ENCODE data around the gene DPP10. TPM values are rescaled to one million over a fixed set of nuclear protein-coding genes. Genes with fewer than 3 reads are reported as not detected.

DPP10 gene
- total RNA-seq, 1 donor from 2014 or later = 6.5 TPM

DNA sequence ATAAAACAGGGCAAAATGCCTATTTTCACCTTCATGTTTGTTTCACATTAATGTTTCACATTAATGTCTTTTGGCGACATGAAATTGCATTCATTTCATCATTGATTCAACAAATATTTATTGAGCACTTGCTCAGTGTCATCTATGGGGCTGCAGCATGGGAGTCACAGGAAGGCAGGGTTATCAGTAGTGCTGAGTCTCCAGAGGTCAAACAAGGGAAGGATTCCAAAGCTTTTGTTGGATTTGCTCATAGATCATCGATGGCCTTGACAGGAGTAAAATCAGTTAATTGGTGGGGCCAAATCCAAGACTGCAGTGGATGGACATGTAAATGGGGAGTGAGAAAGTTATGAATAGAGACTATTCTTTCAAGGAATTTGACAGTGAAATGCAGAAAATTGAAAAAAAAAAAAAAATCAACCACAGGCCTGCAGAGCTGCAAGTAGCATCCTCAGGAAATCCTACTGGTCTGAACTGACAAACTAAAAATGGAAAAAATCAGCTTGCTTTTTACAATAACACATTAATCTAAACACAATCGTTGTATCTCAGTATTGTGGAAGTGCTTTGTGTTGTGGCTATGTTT, 1290.8 kb downstream of the DPP10 start:
- Mint-ChIP-seq H3K36me3 (no peaks in the 10 kb centered on the region), H3K9me3 (no peaks in the 10 kb centered on the region), H3K4me3 (no peak overlapping the region), H3K27ac (no peak overlapping the region), H3K4me1 (no peaks in the 10 kb centered on the region), H3K27me3 (ENCODE audit: insufficient read depth, low read depth) (no peaks in the 10 kb centered on the region)
- H3K27ac ChIP-seq = no peak overlapping the region
- no peaks in the 10 kb centered on the region for H3K4me1 ChIP-seq
- TF ChIP-seq, protein P1, sequence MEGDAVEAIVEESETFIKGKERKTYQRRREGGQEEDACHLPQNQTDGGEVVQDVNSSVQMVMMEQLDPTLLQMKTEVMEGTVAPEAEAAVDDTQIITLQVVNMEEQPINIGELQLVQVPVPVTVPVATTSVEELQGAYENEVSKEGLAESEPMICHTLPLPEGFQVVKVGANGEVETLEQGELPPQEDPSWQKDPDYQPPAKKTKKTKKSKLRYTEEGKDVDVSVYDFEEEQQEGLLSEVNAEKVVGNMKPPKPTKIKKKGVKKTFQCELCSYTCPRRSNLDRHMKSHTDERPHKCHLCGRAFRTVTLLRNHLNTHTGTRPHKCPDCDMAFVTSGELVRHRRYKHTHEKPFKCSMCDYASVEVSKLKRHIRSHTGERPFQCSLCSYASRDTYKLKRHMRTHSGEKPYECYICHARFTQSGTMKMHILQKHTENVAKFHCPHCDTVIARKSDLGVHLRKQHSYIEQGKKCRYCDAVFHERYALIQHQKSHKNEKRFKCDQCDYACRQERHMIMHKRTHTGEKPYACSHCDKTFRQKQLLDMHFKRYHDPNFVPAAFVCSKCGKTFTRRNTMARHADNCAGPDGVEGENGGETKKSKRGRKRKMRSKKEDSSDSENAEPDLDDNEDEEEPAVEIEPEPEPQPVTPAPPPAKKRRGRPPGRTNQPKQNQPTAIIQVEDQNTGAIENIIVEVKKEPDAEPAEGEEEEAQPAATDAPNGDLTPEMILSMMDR (IDR thresholded peaks at IDR 0.05) = no peak
- TF ChIP-seq EZH2phosphoT487 (IDR thresholded peaks at IDR 0.05) = no peak
- TF ChIP-seq EZH2 (IDR thresholded peaks at IDR 0.05) = no peak
- H3K36me3 ChIP-seq = no peaks in the 10 kb centered on the region
- no peak overlapping the region for H3K4me2 ChIP-seq
- no peak overlapping the region for H3K4me3 ChIP-seq
- H3K27me3 ChIP-seq = no peaks in the 10 kb centered on the region
- H2AFZ ChIP-seq (replicated peaks) = no peak overlapping the region
- H3K9ac ChIP-seq = no peak overlapping the region
- H3F3A ChIP-seq (ENCODE audit: low read depth) = no peaks in the 10 kb centered on the region
- H3K9me3 ChIP-seq (ENCODE audit: low read depth) = no peaks in the 10 kb centered on the region
- no peaks in the 10 kb centered on the region for H3K79me2 ChIP-seq (ENCODE audit: low read depth)
- H4K20me1 ChIP-seq (ENCODE audit: low read depth) = no peaks in the 10 kb centered on the region
- DNase-seq (ENCODE audit: low spot score) = no peak

DNA sequence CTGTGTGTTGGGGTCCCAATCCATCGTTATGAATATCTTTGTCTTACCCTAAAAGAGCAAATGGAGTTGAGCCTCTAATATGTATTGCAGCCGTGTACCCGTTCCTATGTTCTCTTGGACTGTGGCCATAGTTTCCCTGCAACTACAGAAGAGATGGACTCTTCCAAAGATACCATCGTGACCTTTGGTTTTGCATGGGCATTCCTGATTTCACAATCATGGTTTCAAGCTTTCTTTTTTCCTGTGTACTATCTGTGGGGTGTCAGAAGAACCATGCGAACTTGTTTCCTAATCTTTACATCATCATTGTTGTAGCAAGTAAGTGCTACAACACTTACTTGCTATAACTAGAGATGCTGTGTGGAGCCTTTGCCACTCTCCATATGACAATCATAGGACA, 1295.7 kb downstream of the DPP10 start:
- DNase-seq (ENCODE audit: low spot score) = no peak
- TF ChIP-seq EZH2 (IDR thresholded peaks at IDR 0.05) = no peak
- TF ChIP-seq, protein P1 (IDR thresholded peaks at IDR 0.05) = no peak
- H3K27ac Mint-ChIP-seq = no peak overlapping the region
- Histone ChIP-seq H3K27me3 (no peaks in the 10 kb centered on the region), H3K4me2 (no peak overlapping the region), H3K36me3 (no peaks in the 10 kb centered on the region), H2AFZ (replicated peaks) (no peak overlapping the region), H3K9ac (no peak overlapping the region), H4K20me1 (ENCODE audit: low read depth) (no peaks in the 10 kb centered on the region), H3K79me2 (ENCODE audit: low read depth) (no peaks in the 10 kb centered on the region), H3K4me1 (no peaks in the 10 kb centered on the region), H3K9me3 (ENCODE audit: low read depth) (no peaks in the 10 kb centered on the region), H3F3A (ENCODE audit: low read depth) (no peaks in the 10 kb centered on the region), H3K4me3 (no peak overlapping the region), H3K27ac (no peak overlapping the region)
- no peaks in the 10 kb centered on the region for H3K9me3 Mint-ChIP-seq
- H3K4me3 Mint-ChIP-seq = no peak overlapping the region
- no peaks in the 10 kb centered on the region for H3K4me1 Mint-ChIP-seq
- H3K36me3 Mint-ChIP-seq = no peaks in the 10 kb centered on the region
- H3K27me3 Mint-ChIP-seq (ENCODE audit: insufficient read depth, low read depth) = no peaks in the 10 kb centered on the region

DNA sequence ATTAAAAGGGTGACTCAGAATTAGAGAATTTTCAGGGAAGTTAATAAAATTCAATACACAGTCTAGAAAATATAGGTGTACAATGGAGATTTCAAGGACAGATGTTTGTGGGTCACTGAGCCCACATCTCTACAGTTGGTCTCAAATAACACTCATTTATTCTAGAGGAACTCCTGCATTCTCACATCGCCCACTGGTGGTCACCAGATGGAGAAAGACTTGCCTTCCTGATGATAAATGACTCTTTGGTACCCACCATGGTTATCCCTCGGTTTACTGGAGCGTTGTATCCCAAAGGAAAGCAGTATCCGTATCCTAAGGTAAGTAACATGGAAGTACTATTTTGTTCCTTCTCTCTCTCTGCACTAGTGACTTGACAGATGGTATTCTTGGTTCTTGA, 1297.1 kb downstream of the DPP10 start:
- Histone ChIP-seq H3K27ac (no peak overlapping the region), H3K9ac (no peak overlapping the region), H4K20me1 (ENCODE audit: low read depth) (no peaks in the 10 kb centered on the region), H3K36me3 (no peaks in the 10 kb centered on the region), H3K4me1 (no peaks in the 10 kb centered on the region), H3K4me2 (no peak overlapping the region), H3K9me3 (ENCODE audit: low read depth) (no peaks in the 10 kb centered on the region), H3F3A (ENCODE audit: low read depth) (no peaks in the 10 kb centered on the region), H2AFZ (replicated peaks) (no peak overlapping the region), H3K79me2 (ENCODE audit: low read depth) (no peaks in the 10 kb centered on the region), H3K27me3 (no peaks in the 10 kb centered on the region), H3K4me3 (no peak overlapping the region)
- peak; percentile 40 for DNase-seq (ENCODE audit: low spot score)
- no peaks in the 10 kb centered on the region for H3K4me1 Mint-ChIP-seq
- no peak for TF ChIP-seq EZH2phosphoT487 (IDR thresholded peaks at IDR 0.05)
- TF ChIP-seq, protein P1 (IDR thresholded peaks at IDR 0.05) = peak; percentile 61
- no peak overlapping the region for H3K4me3 Mint-ChIP-seq
- H3K36me3 Mint-ChIP-seq = no peaks in the 10 kb centered on the region
- no peak overlapping the region for H3K27ac Mint-ChIP-seq
- H3K27me3 Mint-ChIP-seq (ENCODE audit: insufficient read depth, low read depth) = no peaks in the 10 kb centered on the region
- H3K9me3 Mint-ChIP-seq = no peaks in the 10 kb centered on the region

Measured in neural progenitor cell (in vitro differentiated cells).